Activated T-cell treated with anti-CD3 and anti-CD28 coated beads for 48 hours (primary cell): ENCODE data around the gene RNF10.
"Not testable (repeated sequence)": the region's sequence is repeated elsewhere in the genome, so short reads cannot be mapped to it uniquely, and the experiment has no call there.

Source experiments
- DNase-seq: peaks from one replicate; pipeline ENCODE4 v3.0.0-alpha.2; 2020; ENCODE audit warnings: low read depth

Gene RNF10

GRCh38 chr12:120528861-120529525 lies 5.2 kb upstream of the RNF10 start, which contains the start of gene COQ5:
COQ5 (minus strand) TSS chr12:120529158; CDS start chr12:120529141, 17 bp downstream.
- peak; percentile 79 for DNase-seq

GRCh38 chr12:120529641-120530417 lies 4.3 kb upstream of the RNF10 start:
- no peak for DNase-seq

GRCh38 chr12:120530418-120530761 lies 3.8 kb upstream of the RNF10 start:
- DNase-seq = not testable (repeated sequence)

- no peak for DNase-seq
These were observed 1.4 kb upstream of the RNF10 start for GRCh38 chr12:120532701-120533238.

- peak; percentile 43 for DNase-seq
These were observed 823 bp downstream of the RNF10 start for GRCh38 chr12:120534703-120535655.

- DNase-seq = no peak
These were observed 2.1 kb downstream of the RNF10 start for GRCh38 chr12:120536064-120536791.

- DNase-seq = no peak
These were observed 3.7 kb downstream of the RNF10 start for GRCh38 chr12:120537856-120538220.

- DNase-seq = no peak
These were observed 4.4 kb downstream of the RNF10 start for GRCh38 chr12:120538281-120539156.

GRCh38 chr12:120539303-120539702 lies 5.1 kb downstream of the RNF10 start:
- DNase-seq = no peak

- no peak for DNase-seq
These were observed 6.3 kb downstream of the RNF10 start for GRCh38 chr12:120540445-120540844.

- DNase-seq = no peak
These were observed 8.0 kb downstream of the RNF10 start for GRCh38 chr12:120542166-120542565.

GRCh38 chr12:120544691-120545090 lies 10.5 kb downstream of the RNF10 start:
- DNase-seq = no peak

GRCh38 chr12:120546050-120546386 lies 11.9 kb downstream of the RNF10 start:
- DNase-seq = no peak

- no peak for DNase-seq
These were observed 20.5 kb downstream of the RNF10 start for GRCh38 chr12:120554678-120555077.

- no peak for DNase-seq
These were observed 23.4 kb downstream of the RNF10 start for GRCh38 chr12:120557589-120557988.

GRCh38 chr12:120562906-120563305 lies 28.8 kb downstream of the RNF10 start:
- no peak for DNase-seq

- no peak for DNase-seq
These were observed 29.3 kb downstream of the RNF10 start for GRCh38 chr12:120563495-120563894.

- DNase-seq = no peak
These were observed 37.1 kb downstream of the RNF10 start for GRCh38 chr12:120571299-120571698.

GRCh38 chr12:120573560-120573959 lies 39.4 kb downstream of the RNF10 start:
- DNase-seq = no peak

- DNase-seq = no peak
These were observed 40.0 kb downstream of the RNF10 start for GRCh38 chr12:120574106-120574505.

GRCh38 chr12:120579179-120579578 lies 45.0 kb downstream of the RNF10 start:
- no peak for DNase-seq
